Kidney epithelial cell (primary cell): ENCODE measurements around the gene SNCA. TPM values are rescaled to one million over a fixed set of nuclear protein-coding genes. Genes with fewer than 3 reads are reported as not detected.

Experiments used
- DNase-seq: peaks from one replicate; pipeline ENCODE4 v3.0.0-alpha.2; 2010; ENCODE audit warnings: low read depth
- H3K27me3 ChIP-seq: 2 replicates; pipeline ENCODE4 v1.6.0; 2011; ENCODE audit warnings: low read length; ENCODE audit not compliant: control insufficient read depth, insufficient read depth
- H3K36me3 ChIP-seq: 2 replicates; pipeline ENCODE4 v1.5.1; 2011; ENCODE audit warnings: low read length; ENCODE audit not compliant: control insufficient read depth, insufficient read depth
- H3K4me3 ChIP-seq: 2 replicates; pipeline ENCODE4 v1.5.1; 2011; ENCODE audit warnings: low read depth, mild to moderate bottlenecking, control low read depth, low read length
- CTCF ChIP-seq: IDR thresholded peaks from 2 replicates; pipeline ENCODE4 v1.5.1; 2011; ENCODE audit warnings: mild to moderate bottlenecking, moderate library complexity, low read length, control low read depth, inconsistent platforms; ENCODE audit not compliant: insufficient read depth, poor library complexity, severe bottlenecking
- total RNA-seq: library from RNA; depleted of rRNA; stranded (reverse); fragments of >200 nt; gene quantifications from 2 replicates; pipeline ENCODE4 v1.2.3, GENCODE V29; 2015

SNCA gene
- total RNA-seq, 1 donor from 2014 or later: 8.7 TPM

- Histone ChIP-seq H3K4me3 (no peak overlapping the region), H3K36me3 (no peaks in the 10 kb centered on the region), H3K27me3 (no peaks in the 10 kb centered on the region)
- TF ChIP-seq CTCF: no peak
- DNase-seq: no peak
These were observed 31.3 kb upstream of the SNCA start for GRCh38 chr4:89868276-89868675.

- Histone ChIP-seq H3K36me3 (no peaks in the 10 kb centered on the region), H3K4me3 (no peak overlapping the region), H3K27me3 (no peaks in the 10 kb centered on the region)
- TF ChIP-seq CTCF: no peak
- DNase-seq: no peak
These were observed 26.6 kb upstream of the SNCA start for GRCh38 chr4:89863533-89863932.

GRCh38 chr4:89860971-89861370 lies 24.0 kb upstream of the SNCA start:
- Histone ChIP-seq H3K4me3 (no peak overlapping the region), H3K36me3 (no peaks in the 10 kb centered on the region), H3K27me3 (no peaks in the 10 kb centered on the region)
- no peak for TF ChIP-seq CTCF
- no peak for DNase-seq

GRCh38 chr4:89855236-89855635 lies 18.3 kb upstream of the SNCA start:
- H3K4me3 ChIP-seq: no peak overlapping the region
- TF ChIP-seq CTCF: no peak
- no peak for DNase-seq
- no peaks in the 10 kb centered on the region for H3K36me3 ChIP-seq
- no peaks in the 10 kb centered on the region for H3K27me3 ChIP-seq

GRCh38 chr4:89847571-89848325 lies 10.8 kb upstream of the SNCA start:
- H3K27me3 ChIP-seq: no peaks in the 10 kb centered on the region
- H3K36me3 ChIP-seq: no peaks in the 10 kb centered on the region
- DNase-seq: no peak
- H3K4me3 ChIP-seq: no peak overlapping the region
- no peak for TF ChIP-seq CTCF

GRCh38 chr4:89839558-89839957 lies 2.6 kb upstream of the SNCA start:
- no peaks in the 10 kb centered on the region for H3K36me3 ChIP-seq
- no peak overlapping the region for H3K4me3 ChIP-seq
- H3K27me3 ChIP-seq: no peaks in the 10 kb centered on the region
- no peak for DNase-seq
- no peak for TF ChIP-seq CTCF
